GM19099 (cell line): ENCODE results near the gene APOA1.

Source experiments
- POLR2A ChIP-seq: IDR thresholded peaks from 3 replicates; pipeline ENCODE4 v1.6.1; 2011; ENCODE audit warnings: low read depth; ENCODE audit not compliant: insufficient read length; ENCODE audit errors: extremely low read depth

APOA1 gene

GRCh38 chr11:116847612-116848011 is 10.2 kb upstream of the APOA1 start:
- no peak for TF ChIP-seq POLR2A

GRCh38 chr11:116844722-116845121 is 7.3 kb upstream of the APOA1 start:
- TF ChIP-seq POLR2A: no peak

- no peak for TF ChIP-seq POLR2A
Observed at GRCh38 chr11:116843661-116844060, 6.2 kb upstream of the APOA1 start.

GRCh38 chr11:116842909-116843308 is 5.5 kb upstream of the APOA1 start:
- TF ChIP-seq POLR2A: no peak

- no peak for TF ChIP-seq POLR2A
Observed at GRCh38 chr11:116842117-116842516, 4.7 kb upstream of the APOA1 start.

DNA sequence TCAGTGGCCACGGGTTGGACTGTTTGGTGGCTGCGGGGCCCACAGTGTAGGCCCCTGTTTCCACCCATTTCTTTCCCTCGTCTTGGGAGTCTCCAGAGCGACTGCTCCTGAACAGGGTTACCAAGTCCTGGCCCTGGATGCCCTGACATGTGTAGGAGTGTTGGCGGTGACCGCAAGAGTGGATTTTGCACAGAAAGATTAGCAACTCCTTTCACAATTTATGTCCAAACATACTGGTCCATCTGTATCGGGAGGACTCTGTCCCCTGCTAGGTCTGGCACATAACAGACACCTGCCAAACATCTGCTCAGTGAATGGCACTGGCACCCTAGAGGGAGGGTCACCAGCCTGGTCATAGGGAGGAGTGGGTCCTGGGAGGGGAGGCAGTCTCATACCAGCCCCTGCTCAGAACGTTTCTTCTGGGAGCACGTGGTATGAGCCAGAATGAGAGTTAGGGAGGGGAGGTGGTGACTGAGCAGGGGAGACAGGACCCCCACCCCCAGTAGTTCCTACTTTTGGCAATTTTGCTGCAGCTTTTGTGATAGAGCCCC is 3.4 kb upstream of the APOA1 start:
- TF ChIP-seq POLR2A: no peak

GRCh38 chr11:116840224-116840745 is 2.9 kb upstream of the APOA1 start:
- no peak for TF ChIP-seq POLR2A

GRCh38 chr11:116838321-116839084 is 1.1 kb upstream of the APOA1 start:
- TF ChIP-seq POLR2A: no peak

DNA sequence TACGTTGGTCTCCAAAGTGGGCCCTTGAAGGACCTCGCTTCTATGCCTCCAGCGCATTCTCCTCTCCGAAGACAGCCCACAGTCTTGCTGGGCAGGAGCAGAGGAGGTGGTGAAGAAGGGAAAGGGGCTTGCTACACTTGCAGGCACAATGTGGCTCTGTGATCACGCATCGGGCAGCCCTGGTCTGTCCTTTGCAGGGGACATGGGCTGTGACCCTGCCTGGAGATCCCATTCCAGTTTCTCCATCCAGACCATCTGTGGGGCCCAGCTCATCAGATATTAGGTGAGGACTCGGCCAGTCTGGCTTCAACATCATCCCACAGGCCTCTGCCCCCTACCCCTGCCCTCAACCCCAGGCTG is 810 bp downstream of the APOA1 start:
- TF ChIP-seq POLR2A: no peak

GRCh38 chr11:116835791-116836631 is 1.4 kb downstream of the APOA1 start:
- peak; percentile 55 for TF ChIP-seq POLR2A

GRCh38 chr11:116835042-116835772 is 2.2 kb downstream of the APOA1 start:
- TF ChIP-seq POLR2A: no peak

GRCh38 chr11:116833816-116834534 is 3.4 kb downstream of the APOA1 start:
- no peak for TF ChIP-seq POLR2A

- TF ChIP-seq POLR2A: no peak
Observed at GRCh38 chr11:116833491-116833815, 4.0 kb downstream of the APOA1 start.
